ENCODE measurements around the gene CXXC5.

CXXC5 gene

GRCh38 chr5:139701056-139701741 lies 53.0 kb downstream of the CXXC5 start:
- TF ChIP-seq, protein P1, sequence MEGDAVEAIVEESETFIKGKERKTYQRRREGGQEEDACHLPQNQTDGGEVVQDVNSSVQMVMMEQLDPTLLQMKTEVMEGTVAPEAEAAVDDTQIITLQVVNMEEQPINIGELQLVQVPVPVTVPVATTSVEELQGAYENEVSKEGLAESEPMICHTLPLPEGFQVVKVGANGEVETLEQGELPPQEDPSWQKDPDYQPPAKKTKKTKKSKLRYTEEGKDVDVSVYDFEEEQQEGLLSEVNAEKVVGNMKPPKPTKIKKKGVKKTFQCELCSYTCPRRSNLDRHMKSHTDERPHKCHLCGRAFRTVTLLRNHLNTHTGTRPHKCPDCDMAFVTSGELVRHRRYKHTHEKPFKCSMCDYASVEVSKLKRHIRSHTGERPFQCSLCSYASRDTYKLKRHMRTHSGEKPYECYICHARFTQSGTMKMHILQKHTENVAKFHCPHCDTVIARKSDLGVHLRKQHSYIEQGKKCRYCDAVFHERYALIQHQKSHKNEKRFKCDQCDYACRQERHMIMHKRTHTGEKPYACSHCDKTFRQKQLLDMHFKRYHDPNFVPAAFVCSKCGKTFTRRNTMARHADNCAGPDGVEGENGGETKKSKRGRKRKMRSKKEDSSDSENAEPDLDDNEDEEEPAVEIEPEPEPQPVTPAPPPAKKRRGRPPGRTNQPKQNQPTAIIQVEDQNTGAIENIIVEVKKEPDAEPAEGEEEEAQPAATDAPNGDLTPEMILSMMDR (conservative IDR thresholded peaks at IDR 0.05; ENCODE audit: control insufficient read depth, insufficient read depth, low read depth, low read length), result no peak
- no peak overlapping the region for H3K4me3 ChIP-seq (ENCODE audit: control insufficient read depth, low read depth, low read length)
- no peak for DNase-seq (ENCODE audit: low read depth)

DNA sequence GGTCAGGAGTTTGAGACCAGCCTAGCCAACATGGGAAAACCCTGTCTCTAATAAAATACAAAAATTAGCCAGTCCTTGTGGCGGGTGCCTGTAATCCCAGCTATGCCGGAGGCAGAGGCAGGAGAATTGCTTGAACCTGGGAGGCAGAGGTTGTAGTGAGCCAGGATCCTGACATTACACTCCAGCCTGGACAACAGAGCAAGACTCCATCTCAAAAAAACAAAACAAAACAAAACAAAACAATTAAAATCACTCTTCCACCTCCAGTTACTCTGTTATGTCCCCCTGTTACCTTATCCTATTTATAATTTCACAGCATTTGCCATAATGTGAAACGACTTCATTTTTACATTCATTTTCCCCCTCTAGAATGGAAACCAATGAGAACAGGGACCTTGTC lies 54.4 kb downstream of the CXXC5 start:
- DNase-seq (ENCODE audit: low read depth), result no peak
- TF ChIP-seq, protein P1 (conservative IDR thresholded peaks at IDR 0.05; ENCODE audit: control insufficient read depth, insufficient read depth, low read depth, low read length), result no peak
- no peak overlapping the region for H3K4me3 ChIP-seq (ENCODE audit: control insufficient read depth, low read depth, low read length)

DNA sequence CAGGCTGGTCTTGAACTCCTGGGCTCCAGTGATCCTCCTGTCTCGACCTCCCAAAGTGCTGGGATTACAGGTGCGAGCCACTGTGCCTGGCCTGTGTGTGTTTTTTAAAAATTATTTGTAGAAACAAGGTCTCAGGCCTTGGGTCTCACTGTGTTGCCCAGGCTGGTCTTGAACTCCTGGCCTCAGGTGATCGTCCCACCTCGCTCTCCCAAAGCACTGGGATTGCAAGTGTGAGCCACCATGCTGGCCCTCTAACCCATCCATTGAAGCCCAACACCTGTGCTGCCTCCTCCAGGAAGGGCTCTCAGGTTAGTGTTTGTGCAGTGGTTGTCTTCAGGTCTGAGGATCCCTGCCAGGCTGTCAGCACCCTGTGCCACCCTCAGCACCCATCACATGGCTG lies 56.6 kb downstream of the CXXC5 start:
- TF ChIP-seq, protein P1 (conservative IDR thresholded peaks at IDR 0.05; ENCODE audit: control insufficient read depth, insufficient read depth, low read depth, low read length), result no peak
- H3K4me3 ChIP-seq (ENCODE audit: control insufficient read depth, low read depth, low read length), result no peak overlapping the region

DNA sequence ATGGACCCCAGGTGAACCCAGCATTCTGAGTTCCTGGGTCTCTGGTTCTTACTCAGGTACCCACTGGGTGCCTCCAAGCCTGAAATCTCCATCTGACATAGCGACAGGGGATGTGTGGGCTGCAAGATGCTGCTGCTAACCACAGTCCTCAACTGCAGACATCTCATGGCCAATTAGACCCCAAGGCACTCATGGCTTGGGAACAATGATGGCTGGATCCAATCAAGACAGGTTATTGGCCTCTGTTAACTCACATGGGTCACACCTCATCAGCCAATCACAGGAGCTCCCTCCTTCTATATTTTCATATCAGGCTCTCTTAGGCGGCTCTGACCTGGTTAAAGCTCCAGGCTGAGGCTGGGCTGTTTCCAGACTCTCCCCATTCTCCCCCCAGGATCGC lies 57.0 kb downstream of the CXXC5 start:
- TF ChIP-seq, protein P1 (conservative IDR thresholded peaks at IDR 0.05; ENCODE audit: control insufficient read depth, insufficient read depth, low read depth, low read length), result no peak
- DNase-seq (ENCODE audit: low read depth), result no peak
- no peak overlapping the region for H3K4me3 ChIP-seq (ENCODE audit: control insufficient read depth, low read depth, low read length)

More for the DNA sequence above, 56.6 kb downstream of the CXXC5 start:
- DNase-seq (ENCODE audit: low read depth), result no peak

- TF ChIP-seq, protein P1 (conservative IDR thresholded peaks at IDR 0.05; ENCODE audit: control insufficient read depth, insufficient read depth, low read depth, low read length), result no peak
- no peak for DNase-seq (ENCODE audit: low read depth)
- H3K4me3 ChIP-seq (ENCODE audit: control insufficient read depth, low read depth, low read length), result no peak overlapping the region
These were observed 57.8 kb downstream of the CXXC5 start for GRCh38 chr5:139705655-139706587.

- no peak overlapping the region for H3K4me3 ChIP-seq (ENCODE audit: control insufficient read depth, low read depth, low read length)
- TF ChIP-seq, protein P1 (conservative IDR thresholded peaks at IDR 0.05; ENCODE audit: control insufficient read depth, insufficient read depth, low read depth, low read length), result no peak
- no peak for DNase-seq (ENCODE audit: low read depth)
These were observed 59.4 kb downstream of the CXXC5 start for GRCh38 chr5:139707445-139708003.
